ENCODE results near the gene MAP3K21. TPM values are rescaled to one million over a fixed set of nuclear protein-coding genes. Genes with fewer than 3 reads are reported as not detected.

Gene MAP3K21
- 0.67 TPM for total RNA-seq (ENCODE audit: unreplicated experiment)
- long read RNA-seq = 0 reads

- Mint-ChIP-seq H3K4me1 (ENCODE audit: unreplicated experiment) (no peaks in the 10 kb centered on the region), H3K4me3 (ENCODE audit: unreplicated experiment) (peak within 1 kb of the TSS; percentile 86), H3K9me3 (ENCODE audit: unreplicated experiment) (no peaks in the 10 kb centered on the region), H3K27ac (ENCODE audit: unreplicated experiment) (no peak within 1 kb of the TSS), H3K27me3 (ENCODE audit: unreplicated experiment) (peaks cover 12% of the 10 kb centered on the region), H3K36me3 (ENCODE audit: low read depth, unreplicated experiment) (no peaks in the 10 kb centered on the region)
- no peak for DNase-seq (ENCODE audit: low spot score)
- no peak for TF ChIP-seq CTCF (IDR thresholded peaks at IDR 0.05; ENCODE audit: unreplicated experiment)
Measured at GRCh38 chr1:233327651-233328141, at the start of gene MAP3K21. MAP3K21 (plus strand) TSS chr1:233327724; CDS start chr1:233328029, 305 bp downstream.

- no peak for DNase-seq (ENCODE audit: low spot score)
- TF ChIP-seq CTCF (IDR thresholded peaks at IDR 0.05; ENCODE audit: unreplicated experiment) = no peak
- no peaks in the 10 kb centered on the region for H3K36me3 Mint-ChIP-seq (ENCODE audit: low read depth, unreplicated experiment)
- H3K27ac Mint-ChIP-seq (ENCODE audit: unreplicated experiment) = no peak overlapping the region
- no peak overlapping the region for H3K4me3 Mint-ChIP-seq (ENCODE audit: unreplicated experiment)
- H3K4me1 Mint-ChIP-seq (ENCODE audit: unreplicated experiment) = peaks cover 15% of the 10 kb centered on the region
- no peaks in the 10 kb centered on the region for H3K9me3 Mint-ChIP-seq (ENCODE audit: unreplicated experiment)
- H3K27me3 Mint-ChIP-seq (ENCODE audit: unreplicated experiment) = no peaks in the 10 kb centered on the region
Measured at GRCh38 chr1:233278631-233279030, 48.9 kb upstream of the MAP3K21 start.

GRCh38 chr1:233279971-233280370 lies 47.6 kb upstream of the MAP3K21 start:
- DNase-seq (ENCODE audit: low spot score) = no peak
- Mint-ChIP-seq H3K9me3 (ENCODE audit: unreplicated experiment) (no peaks in the 10 kb centered on the region), H3K27me3 (ENCODE audit: unreplicated experiment) (no peaks in the 10 kb centered on the region), H3K4me3 (ENCODE audit: unreplicated experiment) (no peak overlapping the region), H3K4me1 (ENCODE audit: unreplicated experiment) (peaks cover 15% of the 10 kb centered on the region), H3K36me3 (ENCODE audit: low read depth, unreplicated experiment) (no peaks in the 10 kb centered on the region), H3K27ac (ENCODE audit: unreplicated experiment) (no peak overlapping the region)
- TF ChIP-seq CTCF (IDR thresholded peaks at IDR 0.05; ENCODE audit: unreplicated experiment) = no peak

GRCh38 chr1:233281711-233282581 lies 45.6 kb upstream of the MAP3K21 start:
- no peaks in the 10 kb centered on the region for H3K27me3 Mint-ChIP-seq (ENCODE audit: unreplicated experiment)
- H3K4me1 Mint-ChIP-seq (ENCODE audit: unreplicated experiment) = peaks cover 15% of the 10 kb centered on the region
- H3K36me3 Mint-ChIP-seq (ENCODE audit: low read depth, unreplicated experiment) = no peaks in the 10 kb centered on the region
- DNase-seq (ENCODE audit: low spot score) = no peak
- H3K9me3 Mint-ChIP-seq (ENCODE audit: unreplicated experiment) = no peaks in the 10 kb centered on the region
- TF ChIP-seq CTCF (IDR thresholded peaks at IDR 0.05; ENCODE audit: unreplicated experiment) = no peak
- H3K27ac Mint-ChIP-seq (ENCODE audit: unreplicated experiment) = peak overlapping the region; percentile 97
- no peak overlapping the region for H3K4me3 Mint-ChIP-seq (ENCODE audit: unreplicated experiment)

- peaks cover 15% of the 10 kb centered on the region for H3K4me1 Mint-ChIP-seq (ENCODE audit: unreplicated experiment)
- peak overlapping the region; percentile 97 for H3K27ac Mint-ChIP-seq (ENCODE audit: unreplicated experiment)
- no peak for TF ChIP-seq CTCF (IDR thresholded peaks at IDR 0.05; ENCODE audit: unreplicated experiment)
- H3K27me3 Mint-ChIP-seq (ENCODE audit: unreplicated experiment) = no peaks in the 10 kb centered on the region
- no peaks in the 10 kb centered on the region for H3K36me3 Mint-ChIP-seq (ENCODE audit: low read depth, unreplicated experiment)
- H3K4me3 Mint-ChIP-seq (ENCODE audit: unreplicated experiment) = no peak overlapping the region
- DNase-seq (ENCODE audit: low spot score) = no peak
- H3K9me3 Mint-ChIP-seq (ENCODE audit: unreplicated experiment) = no peaks in the 10 kb centered on the region
Measured at GRCh38 chr1:233282582-233282886, 45.0 kb upstream of the MAP3K21 start.
